C4-2B (cell line): ENCODE results near the gene ANKRD63.

Experiments
- ZFX ChIP-seq: fragments of 450-650 bp; IDR thresholded peaks from 2 replicates; pipeline ENCODE4 v1.6.1; 2017
- TF ChIP-seq, protein P1 (sequence below): fragments of 450-650 bp; conservative IDR thresholded peaks from 2 replicates; pipeline ENCODE4 v1.5.1; 2017; ENCODE audit warnings: mild to moderate bottlenecking

GRCh38 chr15:40254452-40254851 lies 28.4 kb downstream of the ANKRD63 start:
- TF ChIP-seq, protein P1, sequence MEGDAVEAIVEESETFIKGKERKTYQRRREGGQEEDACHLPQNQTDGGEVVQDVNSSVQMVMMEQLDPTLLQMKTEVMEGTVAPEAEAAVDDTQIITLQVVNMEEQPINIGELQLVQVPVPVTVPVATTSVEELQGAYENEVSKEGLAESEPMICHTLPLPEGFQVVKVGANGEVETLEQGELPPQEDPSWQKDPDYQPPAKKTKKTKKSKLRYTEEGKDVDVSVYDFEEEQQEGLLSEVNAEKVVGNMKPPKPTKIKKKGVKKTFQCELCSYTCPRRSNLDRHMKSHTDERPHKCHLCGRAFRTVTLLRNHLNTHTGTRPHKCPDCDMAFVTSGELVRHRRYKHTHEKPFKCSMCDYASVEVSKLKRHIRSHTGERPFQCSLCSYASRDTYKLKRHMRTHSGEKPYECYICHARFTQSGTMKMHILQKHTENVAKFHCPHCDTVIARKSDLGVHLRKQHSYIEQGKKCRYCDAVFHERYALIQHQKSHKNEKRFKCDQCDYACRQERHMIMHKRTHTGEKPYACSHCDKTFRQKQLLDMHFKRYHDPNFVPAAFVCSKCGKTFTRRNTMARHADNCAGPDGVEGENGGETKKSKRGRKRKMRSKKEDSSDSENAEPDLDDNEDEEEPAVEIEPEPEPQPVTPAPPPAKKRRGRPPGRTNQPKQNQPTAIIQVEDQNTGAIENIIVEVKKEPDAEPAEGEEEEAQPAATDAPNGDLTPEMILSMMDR, result no peak
- TF ChIP-seq ZFX, result no peak
